GM12892 (cell line): ENCODE data around the gene SHBG.

ENCODE experiments used
- POLR2A ChIP-seq: IDR thresholded peaks from 2 replicates; pipeline ENCODE4 v1.6.1; 2011; ENCODE audit warnings: low read depth, low read length, control low read depth
- TAF1 ChIP-seq: IDR thresholded peaks from 2 replicates; pipeline ENCODE4 v1.6.1; 2011; ENCODE audit warnings: low read depth, mild to moderate bottlenecking, control low read depth, low read length, borderline replicate concordance

GRCh38 chr17:7627250-7628121 lies 2.4 kb upstream of the SHBG start, which contains the start of gene SAT2:
- TF ChIP-seq POLR2A, result peak; percentile 62; the same call in 1 of the 2 replicates
- TF ChIP-seq TAF1, result no peak
